DND-41 (cell line): ENCODE data around the gene STXBP5L.

ENCODE experiments used
- CTCF ChIP-seq: IDR thresholded peaks from 2 replicates; pipeline ENCODE4 v1.5.1; 2012; ENCODE audit warnings: borderline replicate concordance, low read length, moderate library complexity, mild to moderate bottlenecking; ENCODE audit not compliant: poor library complexity, severe bottlenecking; ENCODE audit errors: extremely low read depth
- EZH2 ChIP-seq: IDR thresholded peaks from 3 replicates; pipeline ENCODE4 v1.6.1; 2012; ENCODE audit warnings: borderline replicate concordance, low read depth, mild to moderate bottlenecking, moderate library complexity, low read length, inconsistent platforms; ENCODE audit not compliant: severe bottlenecking

- no peak for TF ChIP-seq EZH2
- no peak for TF ChIP-seq CTCF
Observed at GRCh38 chr3:120956143-120956542, 48.1 kb downstream of the STXBP5L start.
